ENCODE results near the gene MLPH. TPM values are rescaled to one million over a fixed set of nuclear protein-coding genes. Genes with fewer than 3 reads are reported as not detected.

The MLPH gene
- total and polyA plus RNA-seq, 2 experiments from 2014 or later = 8.1 to 10.8 TPM

GRCh38 chr2:237564526-237565131 is 77.6 kb downstream of the MLPH start:
- no peaks in the 10 kb centered on the region for H3K9me2 ChIP-seq (ENCODE audit: insufficient read depth)
- no peaks in the 10 kb centered on the region for H3K9me3 ChIP-seq (ENCODE audit: low read depth)
- H3K4me2 ChIP-seq (ENCODE audit: unreplicated experiment) = no peak overlapping the region
- no peaks in the 10 kb centered on the region for H4K20me1 ChIP-seq (ENCODE audit: insufficient read depth)
- DNase-seq = no peak
- no peak overlapping the region for H3K27ac ChIP-seq
- no peak for TF ChIP-seq EZH2 (IDR thresholded peaks at IDR 0.05; ENCODE audit: insufficient read depth, poor library complexity, severe bottlenecking)
- 58 to 62% methylated on average over 11 to 14 of the region's 14 CpGs for WGBS, 2 experiments (ENCODE audit: low coverage in 1 of 2, low lambda C conversion rate in 2 of 2, missing lambda C conversion rate in 2 of 2)
- H3K9ac ChIP-seq = no peak overlapping the region
- no peak overlapping the region for H3K4me3 ChIP-seq
- H3K79me2 ChIP-seq (ENCODE audit: insufficient read depth) = no peaks in the 10 kb centered on the region
- no peaks in the 10 kb centered on the region for H3K27me3 ChIP-seq (replicated peaks; ENCODE audit: insufficient read depth)
- H2AFZ ChIP-seq = no peak overlapping the region
- no peaks in the 10 kb centered on the region for H3K36me3 ChIP-seq (ENCODE audit: low read depth)
- H3F3A ChIP-seq (ENCODE audit: insufficient read depth) = no peaks in the 10 kb centered on the region
- no peaks in the 10 kb centered on the region for H3K4me1 ChIP-seq (ENCODE audit: insufficient read depth)
- in situ Hi-C loops (cut with MboI) = loop anchor here (25.0 kb wide), 1 partner anchor 402 kb away; no protein-coding TSS in a partner anchor

DNA sequence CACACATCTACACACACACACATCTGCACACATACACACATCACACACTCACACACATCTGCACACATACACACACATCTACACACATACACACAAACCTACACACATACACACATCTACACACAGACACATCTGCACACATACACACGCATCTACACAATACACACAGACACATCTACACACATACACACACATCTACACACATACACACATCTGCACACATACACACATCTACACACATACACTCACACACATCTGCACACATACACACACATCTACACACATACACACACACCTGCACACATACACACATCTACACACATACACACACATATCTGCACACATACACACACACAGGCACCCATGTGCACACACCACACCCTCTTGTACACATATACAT is 78.9 kb downstream of the MLPH start:
- no peaks in the 10 kb centered on the region for H3K4me1 ChIP-seq (ENCODE audit: insufficient read depth)
- H3K9me3 ChIP-seq (ENCODE audit: low read depth) = no peaks in the 10 kb centered on the region
- TF ChIP-seq EZH2 (IDR thresholded peaks at IDR 0.05; ENCODE audit: insufficient read depth, poor library complexity, severe bottlenecking) (no peak), EZH2phosphoT487 (IDR thresholded peaks at IDR 0.05; ENCODE audit: insufficient read depth, low read depth) (no peak)
- in situ Hi-C loops (cut with MboI) = loop anchor here (25.0 kb wide), 1 partner anchor 404 kb away; no protein-coding TSS in a partner anchor
- H3K9me2 ChIP-seq (ENCODE audit: insufficient read depth) = no peaks in the 10 kb centered on the region
- no peak overlapping the region for H2AFZ ChIP-seq
- H4K20me1 ChIP-seq (ENCODE audit: insufficient read depth) = no peaks in the 10 kb centered on the region
- H3K4me2 ChIP-seq (ENCODE audit: unreplicated experiment) = no peak overlapping the region
- H3K9ac ChIP-seq = no peak overlapping the region
- DNase-seq = no peak
- 90% methylated on average over 1 of the region's 1 CpG; no CpG with 5 or more reads in 1 of the 2 experiments for WGBS, 2 experiments (ENCODE audit: low coverage in 1 of 2, low lambda C conversion rate in 2 of 2, missing lambda C conversion rate in 2 of 2)
- H3K4me3 ChIP-seq = no peak overlapping the region
- H3K79me2 ChIP-seq (ENCODE audit: insufficient read depth) = no peaks in the 10 kb centered on the region
- no peaks in the 10 kb centered on the region for H3F3A ChIP-seq (ENCODE audit: insufficient read depth)
- H3K27ac ChIP-seq = no peak overlapping the region
- H3K27me3 ChIP-seq (replicated peaks; ENCODE audit: insufficient read depth) = no peaks in the 10 kb centered on the region
- H3K36me3 ChIP-seq (ENCODE audit: low read depth) = no peaks in the 10 kb centered on the region

DNA sequence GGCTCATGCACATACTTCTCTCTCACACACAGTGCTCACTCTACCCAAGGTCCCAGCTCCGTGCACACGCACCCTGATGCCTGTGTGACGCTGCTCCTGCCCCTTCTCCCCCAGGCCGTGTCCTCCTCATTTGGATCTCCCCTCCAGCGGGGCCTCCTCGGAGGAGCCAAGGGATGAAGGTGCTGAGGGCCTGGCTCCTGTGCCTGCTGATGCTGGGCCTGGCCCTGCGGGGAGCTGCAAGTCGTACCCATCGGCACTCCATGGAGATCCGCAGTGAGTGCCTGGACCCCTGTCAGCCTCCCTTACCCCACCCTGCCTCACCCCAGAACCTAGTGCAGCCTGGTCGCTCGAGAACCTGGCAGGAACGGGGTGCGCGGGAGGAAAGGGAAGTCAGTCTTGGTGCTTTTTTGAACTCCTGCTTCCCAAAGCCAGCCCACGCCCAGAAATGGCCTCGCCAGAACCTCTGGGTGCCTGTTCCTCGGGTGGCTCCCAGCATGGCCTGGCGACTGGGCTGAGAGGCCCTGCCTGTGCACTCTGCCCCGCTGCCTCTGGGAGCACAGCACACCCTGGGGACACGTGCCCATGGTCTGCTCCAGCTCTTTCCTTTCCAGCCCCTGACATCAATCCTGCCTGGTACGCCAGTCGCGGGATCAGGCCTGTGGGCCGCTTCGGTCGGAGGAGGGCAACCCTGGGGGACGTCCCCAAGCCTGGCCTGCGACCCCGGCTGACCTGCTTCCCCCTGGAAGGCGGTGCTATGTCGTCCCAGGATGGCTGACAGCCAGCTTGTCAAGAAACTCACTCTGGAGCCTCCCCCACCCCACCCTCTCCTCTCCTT is 79.6 kb downstream of the MLPH start, which contains the start of gene PRLH:
Gene PRLH, plus strand, starts transcription at position 174 of the 835 bp plus-strand sequence. Its CDS starts 0 bp downstream, at position 174.
- no peak within 1 kb of the TSS for H3K4me2 ChIP-seq (ENCODE audit: unreplicated experiment)
- no peaks in the 10 kb centered on the region for H3F3A ChIP-seq (ENCODE audit: insufficient read depth)
- no peaks in the 10 kb centered on the region for H4K20me1 ChIP-seq (ENCODE audit: insufficient read depth)
- no peaks in the 10 kb centered on the region for H3K9me2 ChIP-seq (ENCODE audit: insufficient read depth)
- H3K27ac ChIP-seq = no peak within 1 kb of the TSS
- TF ChIP-seq EZH2 (IDR thresholded peaks at IDR 0.05; ENCODE audit: insufficient read depth, poor library complexity, severe bottlenecking) = no peak
- TF ChIP-seq EZH2phosphoT487 (IDR thresholded peaks at IDR 0.05; ENCODE audit: insufficient read depth, low read depth) = no peak
- no peaks in the 10 kb centered on the region for H3K4me1 ChIP-seq (ENCODE audit: insufficient read depth)
- no peak for DNase-seq
- H3K4me3 ChIP-seq = no peak within 1 kb of the TSS
- no peaks in the 10 kb centered on the region for H3K27me3 ChIP-seq (replicated peaks; ENCODE audit: insufficient read depth)
- H2AFZ ChIP-seq = no peak within 1 kb of the TSS
- WGBS, 2 experiments (ENCODE audit: low coverage in 1 of 2, low lambda C conversion rate in 2 of 2, missing lambda C conversion rate in 2 of 2) = 77 to 79% methylated on average over 32 of the region's 32 CpGs
- no peaks in the 10 kb centered on the region for H3K79me2 ChIP-seq (ENCODE audit: insufficient read depth)
- no peaks in the 10 kb centered on the region for H3K9me3 ChIP-seq (ENCODE audit: low read depth)
- no peaks in the 10 kb centered on the region for H3K36me3 ChIP-seq (ENCODE audit: low read depth)
- no peak within 1 kb of the TSS for H3K9ac ChIP-seq
- in situ Hi-C loops (cut with MboI) = loop anchor here (25.0 kb wide), 1 partner anchor 404 kb away; no protein-coding TSS in a partner anchor

DNA sequence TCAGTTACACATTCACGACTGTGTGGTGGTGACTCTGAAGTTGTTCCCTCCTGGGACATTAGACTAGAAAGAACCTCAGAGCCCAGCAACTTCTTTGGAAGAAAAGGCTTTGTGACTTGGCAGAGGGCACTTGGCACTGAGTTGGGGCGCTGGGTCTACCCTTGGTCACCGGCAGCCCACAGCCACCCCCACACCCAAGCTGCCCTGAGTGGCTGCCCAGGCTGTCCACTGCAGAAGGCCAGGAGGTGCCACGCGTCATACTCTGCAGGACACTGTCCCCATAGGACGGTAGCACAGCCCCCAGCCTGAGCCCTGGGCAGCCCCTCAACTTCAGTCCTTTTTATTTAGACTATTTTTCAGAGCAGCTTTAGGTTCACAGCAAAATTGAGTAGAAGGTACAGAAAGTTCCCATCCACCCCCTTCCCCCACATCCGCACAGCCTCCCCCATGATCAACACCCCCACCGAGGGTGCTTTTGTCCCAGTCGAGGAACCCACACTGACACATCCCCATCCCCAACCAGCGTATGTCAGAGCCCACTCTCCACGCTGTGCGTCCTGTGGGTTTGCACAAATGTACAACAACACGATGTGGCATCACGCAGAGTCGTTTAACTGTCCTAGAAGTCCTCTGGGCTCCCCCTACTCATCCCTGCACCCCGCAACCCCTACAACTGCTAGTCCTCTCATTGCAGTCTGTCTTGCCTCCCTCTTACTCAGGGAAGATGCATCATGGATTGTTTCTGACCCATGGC is 80.4 kb downstream of the MLPH start:
- H3K4me3 ChIP-seq = no peak overlapping the region
- H4K20me1 ChIP-seq (ENCODE audit: insufficient read depth) = no peaks in the 10 kb centered on the region
- no peak overlapping the region for H3K9ac ChIP-seq
- H3K27ac ChIP-seq = no peak overlapping the region
- no peaks in the 10 kb centered on the region for H3K36me3 ChIP-seq (ENCODE audit: low read depth)
- TF ChIP-seq EZH2phosphoT487 (IDR thresholded peaks at IDR 0.05; ENCODE audit: insufficient read depth, low read depth) = no peak
- TF ChIP-seq EZH2 (IDR thresholded peaks at IDR 0.05; ENCODE audit: insufficient read depth, poor library complexity, severe bottlenecking) = no peak
- H3K4me2 ChIP-seq (ENCODE audit: unreplicated experiment) = no peak overlapping the region
- no peaks in the 10 kb centered on the region for H3K27me3 ChIP-seq (replicated peaks; ENCODE audit: insufficient read depth)
- H3K79me2 ChIP-seq (ENCODE audit: insufficient read depth) = no peaks in the 10 kb centered on the region
- peaks cover 4% of the 10 kb centered on the region for H3K4me1 ChIP-seq (ENCODE audit: insufficient read depth)
- no peak for DNase-seq
- WGBS, 2 experiments (ENCODE audit: low coverage in 1 of 2, low lambda C conversion rate in 2 of 2, missing lambda C conversion rate in 2 of 2) = 76 to 77% methylated on average over 16 of the region's 16 CpGs
- no peaks in the 10 kb centered on the region for H3K9me3 ChIP-seq (ENCODE audit: low read depth)
- H3K9me2 ChIP-seq (ENCODE audit: insufficient read depth) = no peaks in the 10 kb centered on the region
- H2AFZ ChIP-seq = no peak overlapping the region
- no peaks in the 10 kb centered on the region for H3F3A ChIP-seq (ENCODE audit: insufficient read depth)
- in situ Hi-C loops (cut with MboI) = loop anchor here (25.0 kb wide), 1 partner anchor 405 kb away; no protein-coding TSS in a partner anchor

Measured in GM23248 (cell line).